Measurements from ENCODE around the gene GREM2.

DNA sequence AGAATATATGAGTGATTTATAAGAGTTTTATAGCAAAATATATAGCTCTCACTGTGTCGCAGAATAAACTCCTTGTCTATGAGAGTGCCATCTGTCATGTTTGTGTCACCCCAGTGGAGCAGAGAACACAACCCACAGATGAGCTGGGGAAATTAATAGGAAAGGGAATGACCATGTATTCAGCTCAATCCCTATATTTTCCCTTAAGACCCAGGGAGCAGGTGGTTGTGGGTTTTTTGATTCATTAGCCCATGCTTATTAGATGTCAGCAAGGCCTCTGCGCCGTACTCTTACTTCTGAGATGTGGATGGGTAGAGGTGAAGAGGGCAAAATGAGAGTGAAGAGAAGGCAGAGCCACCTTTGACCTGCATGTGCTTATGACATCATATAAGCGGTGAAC lies 4.1 kb upstream of the GREM2 start:
- TF ChIP-seq, protein P1, sequence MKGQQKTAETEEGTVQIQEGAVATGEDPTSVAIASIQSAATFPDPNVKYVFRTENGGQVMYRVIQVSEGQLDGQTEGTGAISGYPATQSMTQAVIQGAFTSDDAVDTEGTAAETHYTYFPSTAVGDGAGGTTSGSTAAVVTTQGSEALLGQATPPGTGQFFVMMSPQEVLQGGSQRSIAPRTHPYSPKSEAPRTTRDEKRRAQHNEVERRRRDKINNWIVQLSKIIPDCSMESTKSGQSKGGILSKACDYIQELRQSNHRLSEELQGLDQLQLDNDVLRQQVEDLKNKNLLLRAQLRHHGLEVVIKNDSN (IDR thresholded peaks at IDR 0.05), result no peak
- TF ChIP-seq ZBTB7A (IDR thresholded peaks at IDR 0.05; ENCODE audit: low read depth) (no peak), CREB1 (IDR thresholded peaks at IDR 0.05; ENCODE audit: low read depth) (no peak)
